Islet of Langerhans (tissue), 1 donor: Measurements from ENCODE around the gene TNNT3.

ENCODE experiments used
- FAIRE-seq: peaks from one replicate; lab custom pipeline; 2011; peaks lifted over from hg19 to GRCh38; lab: Jason Lieb, UNC

TNNT3 gene

GRCh38 chr11:1959786-1960185 is 40.3 kb downstream of the TNNT3 start:
- no peak for FAIRE-seq

DNA sequence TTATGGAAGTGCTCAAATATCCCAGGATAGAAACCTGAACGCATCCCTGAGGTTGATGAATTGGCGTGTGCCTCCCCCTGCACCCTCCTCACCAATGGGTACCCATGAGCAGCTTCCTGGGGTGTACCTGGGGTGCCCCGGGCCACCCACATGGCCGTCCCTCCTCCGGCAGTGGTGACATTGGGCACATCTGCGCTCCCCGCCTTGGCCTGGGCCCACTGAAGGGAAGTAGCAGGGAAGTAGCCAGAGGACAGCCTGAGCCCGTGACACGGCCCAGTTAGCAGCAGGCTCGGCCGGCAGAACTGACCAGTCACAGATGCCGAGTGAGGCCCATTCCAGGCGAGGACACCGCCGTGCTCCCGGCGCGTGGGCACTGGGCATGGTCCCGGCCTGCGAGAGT is 44.4 kb downstream of the TNNT3 start:
- FAIRE-seq, result no peak

DNA sequence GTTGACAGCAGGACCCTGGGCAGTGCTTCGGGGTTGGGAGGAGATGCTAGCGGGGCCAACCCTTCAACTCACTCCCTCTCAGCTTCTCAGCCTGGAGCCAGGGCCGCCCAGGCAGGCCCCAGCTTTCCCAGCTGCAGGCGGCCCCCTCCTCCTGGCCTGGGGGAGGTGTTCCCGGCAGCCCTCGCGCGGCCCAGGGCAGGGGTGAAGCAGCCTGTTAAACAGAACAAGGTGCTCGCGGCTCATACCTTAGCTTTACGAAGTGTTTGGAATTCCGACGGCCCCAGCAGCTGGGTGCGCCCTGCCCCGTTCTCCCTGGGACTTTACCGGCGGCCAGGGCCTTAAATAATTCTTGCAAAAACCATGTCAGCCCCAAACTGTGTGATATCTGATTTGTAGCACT is 44.8 kb downstream of the TNNT3 start:
- FAIRE-seq, result no peak

DNA sequence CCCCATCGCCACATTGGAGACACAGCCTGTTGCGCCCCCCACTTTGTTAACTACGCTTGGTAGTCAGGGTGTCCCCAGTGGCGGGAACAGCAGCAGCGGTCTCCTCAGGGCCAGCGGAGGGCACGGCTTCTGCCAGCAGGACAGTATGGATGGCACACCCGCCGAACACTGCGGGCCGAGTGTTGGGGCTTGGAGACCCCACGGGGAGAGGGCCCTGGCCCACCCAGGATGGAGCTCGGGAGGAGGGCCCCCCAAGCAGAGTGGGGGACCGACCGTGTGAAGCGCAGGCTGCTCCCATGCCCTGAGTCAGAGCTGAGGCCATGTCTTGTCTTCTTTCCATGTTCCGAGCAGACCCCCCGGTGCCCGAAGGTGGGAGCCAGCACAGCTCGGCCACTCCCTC is 45.5 kb downstream of the TNNT3 start:
- FAIRE-seq, result no peak

- no peak for FAIRE-seq
These were observed 47.0 kb downstream of the TNNT3 start for GRCh38 chr11:1966531-1966930.

DNA sequence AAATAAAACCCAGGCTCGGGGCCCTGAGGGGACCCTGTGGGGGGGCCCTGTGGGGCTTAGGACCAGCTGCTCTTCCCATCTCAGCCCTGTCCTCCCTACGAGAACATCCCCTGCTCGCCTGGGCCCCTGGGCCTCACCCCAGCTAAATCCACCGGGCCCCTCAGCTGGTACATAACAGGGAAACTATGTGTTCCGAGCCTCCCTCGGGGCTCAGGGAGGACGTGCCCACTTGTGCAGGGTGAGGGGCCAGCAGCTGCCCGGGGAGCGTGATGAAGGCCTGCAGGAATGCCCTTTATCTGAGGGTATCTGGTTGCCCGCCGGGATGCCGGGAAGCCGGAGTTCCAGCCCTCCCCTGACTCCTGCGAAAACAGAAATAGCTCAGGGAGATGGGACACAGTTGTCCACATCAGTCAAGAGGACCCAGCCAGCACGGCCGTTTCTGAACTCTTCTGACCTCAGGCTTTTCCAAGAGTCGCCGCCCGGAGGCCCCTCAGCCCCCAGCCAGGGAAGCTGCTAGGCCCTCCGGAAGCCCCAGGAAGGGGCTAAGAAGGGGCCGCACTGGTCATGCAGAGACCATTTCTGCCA is 48.2 kb downstream of the TNNT3 start:
- no peak for FAIRE-seq

DNA sequence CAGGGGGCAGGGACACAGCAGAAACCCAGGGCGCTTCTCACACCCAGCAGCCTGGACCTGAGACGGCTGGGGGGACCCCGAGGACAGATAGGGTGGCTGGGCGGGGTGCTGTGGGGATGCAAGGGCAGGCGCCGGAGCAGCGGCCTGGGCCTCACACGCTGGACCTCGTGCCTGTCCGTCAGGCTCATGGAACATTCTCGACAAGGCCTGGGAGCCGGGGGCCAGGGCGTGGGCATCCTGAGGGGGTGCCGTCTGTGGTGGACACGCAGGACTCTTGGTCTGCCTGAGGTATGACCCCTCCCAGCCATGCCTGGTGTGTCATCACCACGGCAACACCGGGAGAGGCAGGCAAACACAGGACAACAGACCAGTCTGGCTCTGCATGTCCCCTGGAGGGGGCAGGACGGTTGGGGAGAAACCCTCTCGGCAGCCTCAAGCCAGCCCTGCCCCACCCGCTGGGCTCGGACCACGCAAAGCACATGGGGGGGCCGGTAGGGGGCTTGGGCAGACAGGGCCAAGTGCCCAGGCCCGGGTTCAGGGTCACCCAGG is 49.0 kb downstream of the TNNT3 start:
- FAIRE-seq, result no peak

- FAIRE-seq, result no peak
These were observed 49.5 kb downstream of the TNNT3 start for GRCh38 chr11:1969035-1969434.

DNA sequence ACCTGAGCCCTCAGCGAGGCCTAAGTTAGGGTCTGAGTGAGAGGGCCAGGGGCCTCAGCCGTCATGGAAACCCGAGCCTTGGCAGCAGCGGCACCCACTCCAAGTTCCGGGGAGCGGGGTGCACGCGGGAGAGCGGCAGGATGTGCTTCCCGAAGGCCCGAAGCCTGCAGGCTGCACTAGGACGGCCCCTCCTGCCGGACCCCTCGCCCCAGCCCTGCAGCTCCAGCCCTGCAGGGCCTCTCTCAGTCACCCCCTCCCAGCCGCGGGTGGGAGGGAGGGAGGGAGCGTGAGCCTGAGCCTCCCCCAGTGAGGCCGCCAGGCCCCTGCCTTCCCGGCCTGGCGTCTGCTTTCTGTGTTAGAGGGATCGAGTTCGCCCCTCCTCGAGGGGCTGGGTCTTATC is 50.3 kb downstream of the TNNT3 start:
- no peak for FAIRE-seq

DNA sequence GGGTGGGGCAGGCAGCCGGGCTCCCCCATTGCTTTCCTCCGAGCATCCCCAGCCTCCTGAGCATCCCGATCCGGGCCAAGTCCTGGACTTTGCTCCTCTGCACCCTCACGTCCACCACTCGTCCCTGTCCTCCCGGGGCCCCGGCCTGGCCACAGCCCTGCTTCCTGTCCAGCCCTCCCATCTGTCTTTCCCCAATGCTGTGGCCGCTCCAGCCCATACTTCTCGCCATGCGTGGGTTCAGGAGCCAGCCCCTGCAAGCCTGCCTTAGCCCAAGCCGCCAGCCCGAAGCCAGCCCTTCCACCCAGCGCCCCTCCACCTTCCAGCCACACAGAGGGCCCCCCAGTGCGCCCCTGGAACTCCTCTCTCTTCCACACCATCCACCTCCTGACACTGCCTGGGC is 51.5 kb downstream of the TNNT3 start:
- FAIRE-seq, result no peak

DNA sequence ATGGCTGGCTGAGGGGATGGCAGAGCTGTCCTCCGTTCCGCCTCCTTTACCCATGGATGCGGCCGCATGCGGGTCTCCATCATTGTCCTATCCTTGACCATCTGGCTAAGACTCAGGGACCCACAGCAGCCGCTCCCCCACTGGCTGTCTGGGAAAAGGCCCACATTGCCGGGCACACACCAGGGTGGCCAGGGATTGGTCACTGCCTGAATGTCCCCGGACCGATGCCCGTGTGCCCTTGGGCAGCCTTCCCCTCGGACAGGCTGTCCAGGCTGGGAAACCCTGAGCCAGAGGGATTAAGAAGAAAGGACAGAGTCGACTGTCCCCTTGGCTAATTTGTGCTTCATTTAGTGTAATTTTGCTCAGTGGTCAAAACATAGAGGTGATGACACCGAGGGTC is 55.7 kb downstream of the TNNT3 start:
- no peak for FAIRE-seq

DNA sequence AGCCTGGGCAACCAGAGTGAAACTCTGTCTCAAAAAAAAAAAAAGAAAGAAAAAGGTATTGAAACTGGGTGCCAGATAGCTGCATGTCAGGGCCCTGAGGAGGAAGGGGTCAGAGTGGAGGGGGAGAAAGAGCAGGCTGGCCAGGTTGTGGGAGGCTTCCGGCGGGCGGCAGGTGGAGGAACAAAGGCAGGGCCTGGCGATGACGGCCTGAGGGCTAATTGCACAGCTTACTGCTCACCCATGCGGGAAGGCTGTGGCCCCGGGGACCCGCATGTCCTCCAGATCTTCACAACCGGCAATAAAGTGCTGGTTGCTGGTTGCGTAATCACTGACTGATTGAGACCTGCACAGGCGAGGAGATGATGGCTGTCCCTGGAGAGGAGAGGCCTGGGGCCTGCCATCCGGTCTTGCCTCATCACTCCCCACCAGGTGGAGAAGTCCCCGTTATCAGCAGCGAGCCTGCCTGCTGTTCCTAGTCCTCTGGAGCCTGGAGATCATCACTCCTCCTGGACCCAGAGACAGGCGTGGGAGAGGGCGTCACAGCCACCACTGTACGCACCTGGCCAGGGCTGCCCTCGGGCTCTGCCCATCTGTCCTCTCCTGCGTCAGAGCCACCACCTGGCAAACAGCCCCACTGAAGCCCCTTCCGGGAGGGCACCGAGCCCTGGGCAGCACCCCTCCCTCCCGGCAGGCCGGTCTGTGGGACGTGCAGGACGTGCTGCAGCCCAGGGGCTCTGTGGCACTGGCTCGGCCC is 59.4 kb downstream of the TNNT3 start:
- no peak for FAIRE-seq

DNA sequence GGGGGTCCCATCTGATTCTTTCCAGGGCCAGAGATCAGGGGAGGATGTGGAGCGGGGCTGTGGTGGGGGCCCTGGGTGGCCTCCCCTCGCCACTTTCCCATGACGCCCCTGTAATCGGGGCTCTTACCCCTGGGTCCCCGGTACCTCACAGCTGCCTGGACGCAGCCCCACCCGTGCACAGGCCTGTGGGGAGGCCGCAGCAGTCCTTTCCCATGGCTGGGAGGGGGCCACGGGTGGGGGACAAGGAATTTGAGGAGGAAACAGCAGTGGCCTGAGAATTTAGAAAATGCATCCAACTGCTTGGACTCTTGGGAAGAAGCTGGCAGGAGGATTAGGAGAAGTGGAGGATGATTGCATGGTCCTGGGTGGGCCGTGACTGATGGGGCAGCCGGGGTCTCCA is 60.1 kb downstream of the TNNT3 start:
- FAIRE-seq, result no peak

- no peak for FAIRE-seq
These were observed 63.5 kb downstream of the TNNT3 start for GRCh38 chr11:1982873-1983600.

DNA sequence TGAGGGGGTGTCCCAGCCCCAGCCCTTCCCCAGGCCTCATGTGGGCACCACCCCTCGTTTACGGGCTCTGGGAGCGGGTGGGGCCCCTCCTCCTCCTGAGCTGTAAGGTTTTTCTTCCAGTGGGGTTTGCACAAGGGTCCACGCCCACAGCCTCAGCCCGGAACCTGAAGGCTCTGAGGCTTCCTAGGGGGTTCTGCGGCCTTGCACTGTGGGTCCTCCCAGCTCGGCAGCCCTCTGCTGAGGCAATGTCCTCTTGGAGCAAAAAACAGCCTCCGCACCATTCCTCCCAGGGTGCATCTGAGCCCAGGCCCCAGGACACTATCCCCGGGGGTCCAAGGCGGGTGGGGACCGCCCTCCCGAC is 64.1 kb downstream of the TNNT3 start:
- FAIRE-seq, result no peak

DNA sequence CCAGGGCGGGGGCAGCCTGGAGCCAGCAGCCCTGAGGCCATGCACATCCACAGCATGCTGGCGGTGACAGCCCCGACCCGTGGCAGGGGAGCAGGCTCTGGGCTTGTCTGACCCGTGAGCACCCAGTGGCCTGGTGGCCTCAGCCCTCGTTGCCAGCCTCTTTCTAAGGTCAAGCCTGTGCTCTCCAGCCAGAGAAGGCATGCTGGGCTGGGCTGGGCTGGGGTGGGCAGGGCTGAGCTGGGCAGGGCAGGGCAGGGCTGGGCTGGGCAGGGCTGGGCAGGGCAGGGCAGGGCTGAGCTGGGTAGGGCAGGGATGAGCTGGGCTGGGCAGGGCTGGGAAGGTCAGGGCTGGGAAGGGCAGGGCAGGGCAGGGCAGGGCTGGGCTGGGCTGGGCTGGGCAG is 67.5 kb downstream of the TNNT3 start:
- FAIRE-seq, result no peak

GRCh38 chr11:1988174-1988573 is 68.7 kb downstream of the TNNT3 start:
- FAIRE-seq, result no peak
